HG02885 (cell line): ENCODE measurements around the gene ARF6.
"Not testable (repeated sequence)": the region's sequence is repeated elsewhere in the genome, so short reads cannot be mapped to it uniquely, and the experiment has no call there.

Source experiments
- ATAC-seq: cut with Tn5 transposase; IDR thresholded peaks from one replicate; pipeline ENCODE4 v1.9.1; 2021; ENCODE audit warnings: mild to moderate bottlenecking; ENCODE audit not compliant: unreplicated experiment, poor library complexity

Gene ARF6

DNA sequence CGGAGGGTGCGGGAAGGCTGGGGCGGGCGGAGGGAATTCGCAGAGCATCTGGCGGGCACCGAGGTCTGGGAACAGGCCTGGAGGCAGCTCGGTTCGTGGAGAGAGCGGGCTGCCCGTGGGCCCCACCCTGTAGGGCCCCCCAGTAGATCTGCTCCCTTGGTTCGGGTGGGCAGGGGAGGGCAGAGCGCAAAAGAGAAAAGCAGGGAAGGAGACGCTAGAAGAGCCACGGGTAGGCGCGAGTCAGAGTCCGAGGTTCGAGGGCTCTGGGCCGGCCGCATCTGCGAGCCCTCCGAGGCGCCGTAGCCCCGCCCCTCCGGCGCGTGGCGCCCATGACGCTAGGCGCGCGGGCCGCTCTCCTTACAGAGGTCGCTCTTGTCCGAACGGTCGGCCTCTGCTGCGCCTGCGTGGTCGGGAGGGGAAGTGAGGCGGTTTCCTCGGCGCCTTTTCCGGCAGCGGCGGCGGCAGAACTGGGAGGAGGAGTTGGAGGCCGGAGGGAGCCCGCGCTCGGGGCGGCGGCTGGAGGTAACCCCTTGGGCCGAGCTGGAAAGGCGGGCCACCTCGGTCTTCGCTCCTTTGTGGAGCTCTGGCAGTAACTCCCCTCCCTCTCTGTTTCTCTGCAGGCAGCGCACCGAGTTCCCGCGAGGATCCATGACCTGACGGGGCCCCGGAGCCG is at the start of gene ARF6:
ARF6 (plus strand) TSS at position 447 of the 673 bp plus-strand sequence. CDS start 655 bp downstream, outside the sequence.
- peak; percentile 87 for ATAC-seq

DNA sequence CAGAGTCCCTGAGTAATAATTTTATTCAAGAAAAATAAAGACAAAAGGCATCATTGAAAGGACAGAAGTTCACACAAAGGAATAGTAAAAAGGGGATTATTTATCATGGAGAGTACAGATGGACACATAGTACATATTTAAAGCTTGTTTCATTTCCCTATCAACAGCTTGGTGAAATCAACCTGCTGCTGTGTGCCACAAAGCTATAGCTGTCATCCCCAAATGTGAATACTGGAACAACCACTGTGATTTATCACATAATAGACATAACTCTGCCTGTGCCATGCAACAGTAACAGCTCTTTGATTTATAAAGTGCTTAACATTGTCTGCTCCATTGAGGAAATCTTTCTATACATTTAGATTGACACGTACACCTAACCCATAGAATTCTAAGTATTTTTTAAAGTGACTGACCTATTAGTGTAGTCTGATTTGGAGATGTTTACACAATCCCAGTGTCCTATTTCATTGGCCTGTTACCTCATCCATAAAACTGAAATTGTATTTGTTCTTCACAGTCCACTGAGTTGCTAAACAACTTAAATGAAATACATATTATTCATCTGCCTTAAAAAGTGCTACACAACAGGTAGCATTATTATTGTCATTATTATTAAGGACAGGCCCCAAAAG is 43.6 kb upstream of the ARF6 start:
- no peak for ATAC-seq

- ATAC-seq, result no peak
These were observed 41.1 kb upstream of the ARF6 start for GRCh38 chr14:49851813-49852212.

GRCh38 chr14:49852301-49853157 is 40.4 kb upstream of the ARF6 start, which contains the start of gene NEMF:
TSS of gene NEMF (minus strand) at chr14:49852788. CDS start at chr14:49852753, 35 bp downstream.
- ATAC-seq, result peak; percentile 79

GRCh38 chr14:49853158-49853477 is 39.8 kb upstream of the ARF6 start:
- peak; percentile 13 for ATAC-seq

DNA sequence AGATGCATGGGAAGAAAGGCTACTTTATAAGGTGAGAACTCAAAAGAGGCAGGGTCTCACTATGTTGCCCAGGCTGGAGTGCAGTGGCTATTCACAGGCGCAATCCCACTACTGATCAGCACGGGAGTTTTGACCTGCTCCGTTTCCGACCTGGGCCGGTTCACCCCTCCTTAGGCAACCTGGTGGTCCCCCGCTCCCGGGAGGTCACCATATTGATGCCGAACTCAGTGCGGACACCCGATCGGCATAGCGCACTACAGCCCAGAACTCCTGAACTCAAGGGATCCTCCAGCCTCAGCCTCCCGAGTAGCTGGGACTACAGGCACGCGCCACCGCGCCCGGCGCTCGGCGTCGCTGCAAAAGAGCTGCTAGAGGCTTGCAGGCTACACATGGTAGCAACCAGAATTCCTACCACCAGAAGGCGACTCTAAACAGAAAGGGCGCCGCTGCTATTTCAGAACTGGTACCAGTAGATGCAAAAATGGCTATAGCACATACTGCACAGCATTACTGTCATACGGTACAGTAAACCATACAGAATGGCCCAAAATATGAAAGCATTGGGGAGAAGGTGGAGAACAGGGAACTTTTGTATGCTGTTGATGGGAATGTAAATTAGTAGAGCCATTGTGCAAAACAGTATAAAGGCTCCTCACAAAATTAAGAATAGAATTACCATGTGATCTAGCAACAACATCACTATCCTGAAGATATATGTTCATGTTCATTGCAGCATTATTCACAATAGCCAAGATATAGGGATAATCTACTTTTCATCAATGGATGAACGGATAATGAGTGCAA is 39.1 kb upstream of the ARF6 start:
- ATAC-seq, result no peak

- ATAC-seq, result no peak
These were observed 35.4 kb upstream of the ARF6 start for GRCh38 chr14:49857427-49858003.

- ATAC-seq, result no peak
These were observed 34.5 kb upstream of the ARF6 start for GRCh38 chr14:49858383-49858782.

DNA sequence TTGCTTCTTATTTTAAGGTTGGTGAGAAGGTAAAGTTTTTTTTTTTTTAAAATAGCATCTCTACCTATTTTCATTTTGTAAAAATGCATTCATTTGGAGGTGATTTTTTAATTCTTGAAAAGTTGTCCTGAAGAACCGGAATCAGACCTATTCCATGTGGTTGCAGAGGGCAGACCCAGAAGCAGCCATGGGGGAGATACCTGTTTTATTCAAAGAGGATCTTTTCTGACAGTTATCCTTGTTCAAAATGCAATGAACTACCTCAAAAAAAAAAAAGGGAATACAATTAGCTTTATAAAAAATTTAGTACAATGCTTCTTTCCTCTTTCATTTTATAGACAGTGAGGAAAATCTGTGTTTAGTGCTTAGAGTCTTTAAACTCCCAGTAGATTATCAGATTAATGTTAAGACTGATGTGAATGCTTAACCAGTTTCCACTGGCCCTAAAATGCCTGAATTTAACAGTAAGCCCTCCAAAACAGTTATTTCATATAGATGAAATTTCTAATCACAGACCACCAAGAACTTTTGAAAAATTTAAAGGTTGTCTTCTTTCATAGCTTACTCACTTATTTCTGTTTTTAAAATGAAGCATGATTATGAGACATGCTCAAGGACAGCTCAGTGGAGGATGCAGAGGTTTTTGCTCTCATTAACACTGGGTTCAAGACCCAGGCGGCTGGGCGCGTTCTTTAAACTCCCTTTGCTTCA is 31.7 kb upstream of the ARF6 start:
- no peak for ATAC-seq

- ATAC-seq, result peak; percentile 16
These were observed 31.2 kb upstream of the ARF6 start for GRCh38 chr14:49861699-49862088.

DNA sequence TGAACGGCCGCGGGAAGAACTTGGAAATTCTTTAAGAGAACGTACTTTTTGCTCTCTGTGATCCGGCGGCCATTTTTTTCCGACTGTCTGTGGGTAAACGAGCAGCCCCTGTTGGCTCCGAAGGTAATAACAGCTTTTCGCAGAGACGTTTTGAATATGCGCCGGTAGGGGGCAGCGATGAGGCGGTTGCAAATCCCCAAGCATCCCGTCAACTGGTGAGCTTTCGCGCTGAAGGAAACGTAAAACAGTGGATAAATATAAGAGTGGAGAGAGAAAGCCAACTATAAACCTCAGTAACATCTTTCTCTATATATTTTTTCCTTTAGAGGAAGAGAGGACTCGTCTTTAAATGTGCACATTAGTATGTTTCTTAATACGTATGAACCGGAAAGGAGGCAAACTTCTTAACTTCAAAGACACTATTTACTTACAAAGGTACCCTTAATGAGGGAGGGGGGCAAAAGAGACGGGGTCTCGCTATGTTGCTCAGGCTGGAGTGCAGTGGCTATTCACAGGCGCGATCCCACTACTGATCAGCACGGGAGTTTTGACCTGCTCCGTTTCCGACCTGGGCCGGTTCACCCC is 30.7 kb upstream of the ARF6 start:
- ATAC-seq, result peak; percentile 23

- ATAC-seq, result no peak
These were observed 29.2 kb upstream of the ARF6 start for GRCh38 chr14:49863487-49864281.

DNA sequence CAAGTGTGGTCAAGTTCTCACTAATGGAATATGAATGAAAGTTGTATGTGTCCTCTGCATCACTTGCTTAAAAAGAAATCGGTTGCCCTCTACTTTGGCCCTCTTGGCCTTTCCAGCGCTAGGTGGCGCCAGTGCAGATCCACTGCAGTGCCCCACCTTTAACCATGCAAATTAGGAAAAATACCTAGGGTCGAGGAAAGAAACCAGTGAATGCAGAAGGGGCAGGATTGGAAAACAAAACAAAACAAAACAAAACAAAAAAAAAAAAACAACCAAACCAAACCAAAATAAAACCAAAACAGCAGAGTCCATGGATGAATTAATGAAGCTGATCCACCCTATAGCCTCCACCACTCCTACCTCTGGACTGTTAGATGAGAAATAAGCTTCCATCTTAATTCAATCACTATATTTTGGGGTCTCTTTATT is 27.4 kb upstream of the ARF6 start:
- ATAC-seq, result no peak

DNA sequence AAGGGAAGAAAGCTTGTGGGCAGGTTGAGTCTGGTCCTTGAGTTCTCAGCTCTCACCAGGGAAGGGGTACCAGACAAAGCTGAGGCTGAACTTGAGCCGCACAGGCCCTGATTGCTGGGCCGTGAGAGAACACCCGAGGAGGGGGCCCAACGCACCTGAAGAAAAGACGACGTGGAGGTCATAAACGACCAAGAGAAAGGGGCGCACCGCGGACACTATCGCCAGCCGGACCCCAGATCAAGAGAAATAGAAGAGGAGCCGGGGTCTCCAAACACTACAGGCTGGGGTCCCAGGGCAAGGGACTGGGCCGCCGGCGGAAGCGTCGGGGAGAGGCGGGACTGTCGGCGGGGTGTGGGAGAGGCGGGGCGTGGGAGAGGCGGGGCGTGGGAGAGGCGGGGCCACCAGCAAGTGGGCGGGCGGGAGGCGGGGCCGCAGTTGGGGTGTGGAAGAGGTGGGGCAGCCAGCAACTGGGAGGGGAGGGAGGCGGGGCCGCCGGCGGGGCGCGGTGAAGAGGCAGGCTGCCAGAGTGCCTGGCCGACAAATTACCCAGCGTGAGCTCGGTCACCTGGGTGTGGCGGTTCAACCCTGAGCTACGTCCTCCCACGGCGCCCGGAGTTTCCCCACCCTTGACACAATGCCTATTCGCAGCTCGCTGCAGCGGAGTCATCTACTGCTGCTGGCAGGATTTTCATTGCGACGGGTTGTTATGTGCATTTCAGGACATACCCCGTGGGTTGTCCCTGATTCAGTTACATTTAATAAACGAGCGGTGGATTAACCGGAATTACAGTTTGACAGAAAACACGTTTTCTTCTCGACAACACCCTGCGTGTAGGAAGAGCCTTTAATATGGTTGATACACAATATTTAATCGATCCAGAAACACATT is 24.8 kb upstream of the ARF6 start:
- ATAC-seq, result peak; percentile 86

GRCh38 chr14:49868720-49869114 is 24.2 kb upstream of the ARF6 start:
- no peak for ATAC-seq

- no peak for ATAC-seq
These were observed 22.0 kb upstream of the ARF6 start for GRCh38 chr14:49870908-49871307.

GRCh38 chr14:49873548-49873947 is 19.3 kb upstream of the ARF6 start:
- not testable (repeated sequence) for ATAC-seq
